ENCODE measurements around the gene TTC7B.

The TTC7B gene

GRCh38 chr14:90658541-90658967 is 157.7 kb downstream of the TTC7B start:
- Mint-ChIP-seq H3K4me3 (no peak overlapping the region), H3K27me3 (ENCODE audit: low read depth, poor library complexity) (no peaks in the 10 kb centered on the region), H3K9me3 (no peaks in the 10 kb centered on the region), H3K4me1 (peaks cover 13% of the 10 kb centered on the region), H3K36me3 (ENCODE audit: low read depth) (peaks cover 8% of the 10 kb centered on the region), H3K27ac (no peak overlapping the region)
- TF ChIP-seq, protein P1, sequence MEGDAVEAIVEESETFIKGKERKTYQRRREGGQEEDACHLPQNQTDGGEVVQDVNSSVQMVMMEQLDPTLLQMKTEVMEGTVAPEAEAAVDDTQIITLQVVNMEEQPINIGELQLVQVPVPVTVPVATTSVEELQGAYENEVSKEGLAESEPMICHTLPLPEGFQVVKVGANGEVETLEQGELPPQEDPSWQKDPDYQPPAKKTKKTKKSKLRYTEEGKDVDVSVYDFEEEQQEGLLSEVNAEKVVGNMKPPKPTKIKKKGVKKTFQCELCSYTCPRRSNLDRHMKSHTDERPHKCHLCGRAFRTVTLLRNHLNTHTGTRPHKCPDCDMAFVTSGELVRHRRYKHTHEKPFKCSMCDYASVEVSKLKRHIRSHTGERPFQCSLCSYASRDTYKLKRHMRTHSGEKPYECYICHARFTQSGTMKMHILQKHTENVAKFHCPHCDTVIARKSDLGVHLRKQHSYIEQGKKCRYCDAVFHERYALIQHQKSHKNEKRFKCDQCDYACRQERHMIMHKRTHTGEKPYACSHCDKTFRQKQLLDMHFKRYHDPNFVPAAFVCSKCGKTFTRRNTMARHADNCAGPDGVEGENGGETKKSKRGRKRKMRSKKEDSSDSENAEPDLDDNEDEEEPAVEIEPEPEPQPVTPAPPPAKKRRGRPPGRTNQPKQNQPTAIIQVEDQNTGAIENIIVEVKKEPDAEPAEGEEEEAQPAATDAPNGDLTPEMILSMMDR (IDR thresholded peaks at IDR 0.05) = no peak
- DNase-seq = no peak

DNA sequence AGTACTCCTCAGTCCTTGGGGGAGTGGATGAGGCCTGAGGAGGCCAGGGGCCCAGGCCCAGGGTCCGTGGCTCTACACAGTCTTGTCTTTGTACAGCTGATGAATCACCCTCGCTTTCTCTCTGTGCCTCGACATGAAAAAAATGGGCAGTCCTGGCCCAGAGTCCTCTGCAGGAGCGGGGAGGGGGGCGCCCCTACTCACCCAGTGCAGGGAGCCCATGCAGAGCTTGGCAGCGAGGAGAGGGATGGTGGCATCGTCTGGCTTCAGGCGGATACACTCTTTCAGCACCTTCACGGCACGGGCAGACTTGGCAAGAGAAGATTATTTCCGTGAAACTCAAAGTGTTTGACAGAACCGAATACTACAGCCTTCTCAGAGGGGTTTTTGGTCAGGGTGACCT is 159.3 kb downstream of the TTC7B start:
- no peak overlapping the region for H3K4me3 Mint-ChIP-seq
- H3K36me3 Mint-ChIP-seq (ENCODE audit: low read depth) = peaks cover 13% of the 10 kb centered on the region

GRCh38 chr14:90655829-90656228 is 160.4 kb downstream of the TTC7B start:
- H3K4me3 Mint-ChIP-seq = no peak overlapping the region
- DNase-seq = no peak
- no peaks in the 10 kb centered on the region for H3K27me3 Mint-ChIP-seq (ENCODE audit: low read depth, poor library complexity)
- TF ChIP-seq, protein P1 (IDR thresholded peaks at IDR 0.05) = no peak
- H3K36me3 Mint-ChIP-seq (ENCODE audit: low read depth) = peaks cover 13% of the 10 kb centered on the region
- H3K27ac Mint-ChIP-seq = no peak overlapping the region
- H3K9me3 Mint-ChIP-seq = no peaks in the 10 kb centered on the region
- peaks cover 7% of the 10 kb centered on the region for H3K4me1 Mint-ChIP-seq

More for the DNA sequence above, 159.3 kb downstream of the TTC7B start:
- H3K9me3 Mint-ChIP-seq = no peaks in the 10 kb centered on the region
- no peaks in the 10 kb centered on the region for H3K27me3 Mint-ChIP-seq (ENCODE audit: low read depth, poor library complexity)
- no peak overlapping the region for H3K27ac Mint-ChIP-seq
- no peak for DNase-seq
- H3K4me1 Mint-ChIP-seq = peaks cover 13% of the 10 kb centered on the region
- TF ChIP-seq, protein P1 (IDR thresholded peaks at IDR 0.05) = no peak

DNA sequence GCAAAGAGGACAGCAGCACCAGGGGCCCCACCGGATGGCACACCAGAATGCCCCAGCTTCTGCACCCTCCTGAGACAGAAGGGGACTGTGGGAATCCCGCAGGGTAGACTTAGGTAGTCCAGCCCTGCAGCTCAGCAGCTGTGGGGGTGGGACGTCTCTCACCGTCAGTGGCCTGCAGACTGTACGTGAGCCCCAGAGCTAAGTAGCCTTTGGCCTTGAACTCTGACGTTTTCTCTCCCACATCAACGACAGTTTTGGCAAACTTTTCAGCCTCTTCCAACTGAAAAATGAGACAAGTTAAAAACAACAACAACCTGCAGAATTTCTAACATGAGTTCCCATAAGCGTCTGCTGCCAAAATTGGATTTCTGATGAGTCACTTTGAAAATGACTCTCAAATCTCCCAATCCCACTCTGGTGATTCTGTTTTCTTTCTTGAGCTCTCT is 161.4 kb downstream of the TTC7B start:
- no peak for DNase-seq
- H3K27ac Mint-ChIP-seq = no peak overlapping the region
- TF ChIP-seq, protein P1 (IDR thresholded peaks at IDR 0.05) = no peak
- H3K27me3 Mint-ChIP-seq (ENCODE audit: low read depth, poor library complexity) = no peaks in the 10 kb centered on the region
- no peak overlapping the region for H3K4me3 Mint-ChIP-seq
- H3K36me3 Mint-ChIP-seq (ENCODE audit: low read depth) = peaks cover 13% of the 10 kb centered on the region
- no peaks in the 10 kb centered on the region for H3K9me3 Mint-ChIP-seq
- H3K4me1 Mint-ChIP-seq = peaks cover 7% of the 10 kb centered on the region

DNA sequence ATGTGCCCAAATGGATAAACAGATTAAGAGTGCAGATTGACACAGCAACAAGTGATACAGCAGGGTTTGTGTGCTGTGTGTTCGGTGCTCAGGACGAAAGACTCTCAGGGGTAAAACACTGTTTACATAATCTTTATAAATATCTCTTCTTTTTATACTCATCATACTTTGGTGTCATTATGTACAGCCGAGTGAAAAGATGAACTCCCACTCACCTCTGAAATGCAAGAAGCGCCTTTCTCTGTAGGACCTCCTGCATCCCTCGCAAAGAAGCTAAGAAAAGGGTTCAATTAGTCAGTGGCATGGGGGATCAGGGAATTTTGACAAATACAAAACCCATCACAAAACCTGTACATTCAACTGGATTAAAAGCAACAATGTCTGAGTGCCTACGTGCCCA is 163.6 kb downstream of the TTC7B start:
- peaks cover 18% of the 10 kb centered on the region for H3K36me3 Mint-ChIP-seq (ENCODE audit: low read depth)
- no peak overlapping the region for H3K27ac Mint-ChIP-seq
- no peaks in the 10 kb centered on the region for H3K4me1 Mint-ChIP-seq
- no peak for DNase-seq
- no peaks in the 10 kb centered on the region for H3K9me3 Mint-ChIP-seq
- no peak overlapping the region for H3K4me3 Mint-ChIP-seq
- TF ChIP-seq, protein P1 (IDR thresholded peaks at IDR 0.05) = no peak
- H3K27me3 Mint-ChIP-seq (ENCODE audit: low read depth, poor library complexity) = peaks cover 4% of the 10 kb centered on the region

DNA sequence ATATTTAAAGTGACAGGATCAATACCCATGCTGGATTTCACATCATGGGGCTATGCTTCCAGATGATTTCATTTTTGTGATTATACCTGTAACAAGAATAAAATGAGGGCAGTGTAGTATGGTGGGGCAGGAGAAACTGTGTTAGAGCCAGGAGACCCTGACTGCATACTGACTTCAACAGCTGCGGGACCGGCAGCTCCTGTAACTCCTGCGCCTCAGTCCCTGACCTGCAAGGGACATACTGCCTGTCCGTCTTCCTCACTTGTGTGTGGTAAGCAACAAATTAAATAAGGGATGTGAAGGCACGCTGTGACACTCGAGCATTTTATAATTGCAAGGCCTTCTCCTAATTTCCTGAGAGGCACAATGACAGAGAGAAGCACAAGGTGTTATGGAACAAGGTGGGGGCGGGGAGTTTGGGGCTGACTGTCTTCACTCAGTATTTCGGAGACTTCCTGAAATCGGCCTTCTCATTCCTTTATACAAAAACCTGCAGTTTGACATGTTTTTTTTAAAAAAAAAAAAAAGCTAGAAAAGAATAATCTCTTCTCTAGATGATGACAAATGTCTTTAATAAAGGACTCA is 164.2 kb downstream of the TTC7B start:
- no peaks in the 10 kb centered on the region for H3K4me1 Mint-ChIP-seq
- H3K9me3 Mint-ChIP-seq = no peaks in the 10 kb centered on the region
- no peak for DNase-seq
- no peak overlapping the region for H3K4me3 Mint-ChIP-seq
- TF ChIP-seq, protein P1 (IDR thresholded peaks at IDR 0.05) = no peak
- H3K27me3 Mint-ChIP-seq (ENCODE audit: low read depth, poor library complexity) = peaks cover 4% of the 10 kb centered on the region
- peaks cover 19% of the 10 kb centered on the region for H3K36me3 Mint-ChIP-seq (ENCODE audit: low read depth)
- peak overlapping the region; percentile 79 for H3K27ac Mint-ChIP-seq
